ENCODE data around the gene COPS6.
"Not testable (repeated sequence)": the region's sequence is repeated elsewhere in the genome, so short reads cannot be mapped to it uniquely, and the experiment has no call there.

Gene COPS6

DNA sequence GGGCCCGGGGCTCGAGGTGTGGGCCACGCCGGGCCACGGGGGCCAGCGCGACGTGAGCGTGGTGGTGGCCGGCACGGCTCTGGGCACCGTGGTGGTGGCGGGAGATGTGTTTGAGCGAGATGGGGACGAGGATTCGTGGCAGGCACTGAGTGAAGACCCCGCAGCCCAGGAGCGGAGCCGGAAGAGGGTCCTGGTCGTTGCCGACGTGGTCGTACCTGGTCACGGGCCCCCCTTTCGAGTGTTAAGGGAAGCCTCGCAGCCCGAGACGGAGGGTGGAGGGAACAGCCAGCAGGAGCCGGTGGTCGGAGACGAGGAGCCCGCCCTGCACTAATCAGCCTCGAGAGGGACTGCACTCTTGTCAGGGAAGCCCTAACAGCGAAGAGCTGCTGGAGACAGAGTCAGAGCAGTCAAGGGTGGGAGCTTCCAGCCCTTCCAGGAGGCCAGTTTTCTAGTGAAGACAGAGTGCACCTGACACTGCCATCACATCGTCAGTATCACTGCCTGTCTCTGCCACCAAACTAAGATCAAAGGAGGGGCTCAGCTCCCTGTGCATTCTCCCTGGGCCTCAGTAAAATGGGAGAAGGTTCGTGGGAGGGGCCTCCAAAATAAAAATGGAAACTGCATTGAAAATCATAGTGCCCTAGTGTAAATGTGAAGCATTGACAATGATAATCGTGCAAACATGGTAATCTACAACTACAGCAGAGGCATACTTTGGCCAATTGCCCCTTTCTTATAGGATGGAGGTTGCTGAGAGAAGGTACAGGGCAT is 39.3 kb downstream of the COPS6 start:
- DNase-seq: peak in 1 of 2 donors; percentile 11

DNA sequence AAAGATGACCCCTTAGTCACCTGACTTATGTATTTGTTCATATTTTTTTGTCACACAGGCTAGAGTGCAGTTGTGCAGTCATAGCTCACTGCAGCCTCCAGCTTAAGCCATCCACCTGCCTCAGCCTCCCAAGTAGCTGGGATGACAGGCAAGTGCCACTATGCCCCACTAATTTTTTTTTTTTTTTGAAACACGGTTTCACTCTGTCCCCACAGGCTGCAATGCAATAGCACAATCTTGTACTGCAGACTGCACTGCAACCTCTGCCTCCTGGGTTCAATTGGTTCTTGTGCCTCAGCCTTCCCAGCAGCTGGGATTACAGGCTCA is 39.8 kb downstream of the COPS6 start:
- no peak for DNase-seq

DNA sequence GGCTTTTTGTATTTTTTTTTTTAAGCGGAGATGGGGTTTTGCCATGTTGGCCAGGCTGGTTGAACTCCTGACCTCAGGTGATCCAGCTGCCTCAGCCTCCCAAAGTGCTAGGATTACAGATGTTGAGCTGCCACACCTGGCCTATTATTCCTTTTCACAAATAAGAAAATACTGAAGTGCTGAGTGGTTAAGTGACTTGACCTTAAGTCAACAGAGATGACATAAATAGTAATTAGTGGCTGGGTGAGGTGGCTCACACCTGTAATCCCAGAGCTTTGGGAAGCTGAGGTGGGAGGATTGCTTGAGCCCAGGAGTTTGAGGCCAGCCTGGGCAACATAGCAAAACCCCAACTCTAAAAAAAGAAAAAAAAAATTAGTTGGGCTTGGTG is 41.4 kb downstream of the COPS6 start:
- DNase-seq: not testable (repeated sequence)

DNA sequence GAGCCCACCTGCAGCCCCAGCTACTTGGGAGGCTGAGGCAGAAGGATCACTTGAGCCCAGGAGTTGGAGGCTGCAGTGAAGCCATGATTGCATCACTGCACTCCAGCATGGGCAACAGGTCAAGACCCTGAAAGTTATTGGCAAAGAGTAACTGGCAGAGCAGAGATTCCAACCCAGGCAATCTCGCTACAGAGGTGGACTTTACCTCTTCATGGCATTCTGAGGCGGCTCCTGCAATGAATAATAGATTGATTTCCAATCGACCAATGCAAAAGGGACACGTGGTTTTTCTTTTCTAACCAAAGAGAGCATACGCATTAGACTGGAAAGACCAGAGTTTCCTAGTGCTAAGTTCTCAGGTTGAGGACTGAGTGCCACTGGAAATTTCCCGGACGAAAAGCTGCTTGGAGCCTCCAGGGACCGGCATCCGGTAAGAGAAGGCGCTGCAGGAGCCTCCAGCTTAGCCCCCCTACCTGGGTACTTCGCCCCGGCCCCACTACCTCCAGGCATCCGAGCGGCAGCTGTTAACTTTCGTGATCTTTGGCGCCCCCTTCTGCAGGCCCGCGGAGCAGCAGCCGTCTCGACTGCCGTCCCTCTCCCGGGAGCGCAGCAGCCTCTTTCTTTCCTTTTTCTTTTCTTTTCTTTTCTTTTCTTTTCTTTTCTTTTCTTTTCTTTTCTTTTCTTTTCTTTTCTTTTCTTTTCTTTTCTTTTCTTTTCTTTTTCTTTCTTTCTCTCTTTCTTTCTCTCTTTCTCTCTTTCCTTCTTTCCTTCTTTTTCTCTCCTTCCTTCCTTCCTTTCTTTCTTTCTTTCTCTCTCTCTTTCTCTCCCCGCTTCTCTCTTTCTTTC is 42.1 kb downstream of the COPS6 start:
- DNase-seq: peak; percentile 78 to 90

DNA sequence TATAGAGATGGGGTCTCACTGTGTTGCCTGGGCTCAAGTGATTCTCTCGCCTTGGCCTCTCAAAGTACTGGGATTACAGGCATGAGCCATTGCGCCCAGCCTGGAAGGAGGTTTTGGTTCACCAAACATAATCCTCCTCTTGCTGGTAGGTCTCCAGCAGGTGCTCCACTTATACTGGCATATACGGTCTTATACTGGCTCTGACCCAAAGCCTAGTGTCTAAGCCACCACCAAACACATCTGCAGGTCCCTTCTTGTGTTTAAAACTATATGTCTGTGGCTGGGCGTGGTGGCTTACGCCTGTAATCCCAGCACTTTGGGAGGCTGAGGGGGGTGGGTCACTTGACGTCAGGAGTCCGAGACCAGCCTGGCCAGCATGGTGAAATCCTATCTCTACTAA is 43.4 kb downstream of the COPS6 start:
- DNase-seq: no peak

DNA sequence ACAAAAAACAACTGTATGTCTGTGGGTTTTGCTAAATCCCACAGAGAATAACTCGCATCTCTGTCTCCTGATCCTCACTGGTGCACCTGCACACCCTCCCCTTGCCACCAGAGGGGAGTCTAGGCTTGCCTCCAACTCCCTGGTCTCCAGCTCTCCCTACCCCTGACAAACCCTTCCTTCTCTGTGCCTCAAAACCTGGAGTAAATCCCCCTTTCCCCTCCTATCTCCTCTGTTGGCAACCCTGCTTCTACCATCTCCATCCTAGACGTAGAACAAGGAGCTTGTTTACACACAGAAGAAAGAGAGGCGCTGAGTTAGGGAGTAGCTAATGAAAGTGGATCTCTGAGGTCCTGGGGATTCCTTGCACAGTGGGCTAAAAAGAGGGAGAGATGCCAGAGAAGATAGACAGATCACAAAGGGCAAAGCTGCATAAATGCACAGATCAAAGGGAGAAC is 44.0 kb downstream of the COPS6 start:
- peak; percentile 64 to 66 for DNase-seq

DNA sequence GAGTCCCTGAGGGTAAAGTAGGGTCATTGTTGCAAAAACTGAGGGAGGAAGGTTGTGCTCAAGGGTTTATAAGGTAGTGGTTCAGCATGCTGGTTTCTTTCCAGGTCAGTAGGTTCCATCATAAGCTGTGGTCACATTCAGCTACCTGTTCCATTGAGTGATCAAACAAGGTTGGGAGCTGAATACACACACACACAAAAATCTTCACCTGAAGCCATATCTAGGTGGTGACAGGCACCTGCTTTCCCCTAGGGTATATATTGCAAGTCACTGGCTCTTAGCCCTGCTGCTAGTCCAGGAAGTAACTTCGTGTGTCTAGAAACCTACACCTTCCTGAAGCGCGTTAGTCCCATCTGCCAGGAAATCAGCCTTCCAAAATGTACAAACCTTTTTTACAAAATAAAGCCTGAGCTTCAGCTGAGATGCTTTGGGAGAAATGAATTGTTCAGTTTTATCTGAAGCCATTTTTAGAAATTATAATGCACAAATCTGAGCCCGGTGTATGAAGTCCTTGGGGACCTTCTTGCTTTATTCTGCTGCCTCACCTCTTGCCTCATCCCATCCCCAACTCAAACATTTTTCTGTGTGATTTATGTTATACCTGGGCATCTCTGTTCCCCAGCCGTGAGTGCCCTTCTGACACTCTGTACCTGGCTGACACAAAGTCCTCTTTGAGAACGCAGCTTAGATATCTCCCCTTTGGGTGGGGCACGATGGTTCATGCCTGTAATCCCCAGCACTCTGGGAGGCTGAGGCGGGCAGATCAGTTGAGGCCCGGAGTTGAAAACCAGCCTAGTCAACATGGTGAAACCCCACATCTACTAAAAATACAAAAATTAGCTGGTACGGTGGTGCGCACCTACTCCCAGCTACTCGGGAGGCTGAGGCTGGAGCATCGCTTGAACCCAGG is 49.3 kb downstream of the COPS6 start:
- no peak for DNase-seq

DNA sequence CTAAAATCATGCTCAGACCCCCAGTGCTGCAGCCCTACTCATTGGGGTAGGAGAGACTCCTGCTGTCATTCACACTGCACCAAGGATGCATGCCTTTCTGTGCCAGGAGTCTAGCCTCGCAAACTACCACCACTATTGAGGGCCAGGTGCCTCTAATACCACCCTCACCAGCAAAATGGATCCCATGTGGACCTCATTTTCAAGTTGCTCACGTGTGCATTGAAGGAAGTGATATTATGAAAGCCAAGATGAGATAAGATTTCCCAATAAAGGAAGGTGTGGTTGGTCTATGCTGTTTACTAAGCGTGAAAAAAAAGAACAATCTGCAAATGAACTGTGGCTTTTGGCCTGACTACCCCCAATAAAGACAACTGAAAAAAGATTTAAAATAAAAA is 52.8 kb downstream of the COPS6 start:
- no peak for DNase-seq
